Measurements from ENCODE around the gene MAEA.

- TF ChIP-seq CTCF (IDR thresholded peaks at IDR 0.05) (no peak), POLR2A (IDR thresholded peaks at IDR 0.05) (no peak), EP300 (IDR thresholded peaks at IDR 0.05; ENCODE audit: low read depth) (no peak)
Measured at GRCh38 chr4:1323635-1324442, 34.1 kb downstream of the MAEA start.

Measured in transverse colon (tissue), 3 donors.